HG02973 (cell line): Measurements from ENCODE around the gene DDX54.

Source experiments
- ATAC-seq: cut with Tn5 transposase; IDR thresholded peaks from one replicate; pipeline ENCODE4 v1.9.1; 2021; ENCODE audit warnings: moderate library complexity; ENCODE audit not compliant: unreplicated experiment

Gene DDX54

DNA sequence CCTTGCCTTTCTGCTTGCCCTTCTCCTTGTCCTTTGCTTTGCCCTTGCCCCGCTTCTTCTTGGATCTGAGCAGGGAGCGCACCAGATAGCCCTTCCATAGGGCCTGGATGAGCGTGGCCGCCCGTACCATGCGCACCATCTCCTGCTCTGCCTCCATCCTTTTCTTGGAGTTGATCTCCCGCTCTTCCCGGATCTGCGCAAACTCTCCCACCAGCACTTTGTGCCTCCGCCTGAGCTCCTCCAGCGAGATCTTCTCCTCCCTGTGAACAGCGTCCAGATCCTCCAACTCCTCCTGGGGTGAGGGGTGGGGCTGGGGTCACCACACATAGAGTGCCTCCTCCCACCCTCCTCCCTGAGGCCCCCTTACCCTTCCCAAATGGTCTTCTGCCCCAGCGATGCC is 10.3 kb upstream of the DDX54 start:
- no peak for ATAC-seq

- ATAC-seq: no peak
Measured at GRCh38 chr12:113194971-113195391, 9.7 kb upstream of the DDX54 start.

DNA sequence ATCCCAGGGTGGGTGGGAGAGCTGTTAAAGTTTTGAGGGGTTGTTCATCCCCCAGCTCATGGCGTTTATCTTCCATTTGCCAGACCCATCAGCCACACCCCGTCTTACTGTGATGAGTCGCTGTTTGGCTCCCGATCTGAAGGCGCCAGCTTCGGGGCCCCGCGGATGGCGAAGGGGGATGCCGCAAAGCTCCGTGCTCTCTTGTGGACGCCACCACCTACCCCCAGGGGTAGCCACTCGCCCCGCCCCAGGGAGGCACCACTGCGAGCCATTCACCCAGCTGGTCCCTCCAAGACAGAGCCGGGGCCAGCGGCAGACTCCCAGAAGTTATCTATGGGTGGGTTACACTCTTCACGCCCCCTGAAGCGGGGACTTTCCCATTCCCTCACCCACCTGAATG is 5.9 kb upstream of the DDX54 start:
- ATAC-seq: no peak

DNA sequence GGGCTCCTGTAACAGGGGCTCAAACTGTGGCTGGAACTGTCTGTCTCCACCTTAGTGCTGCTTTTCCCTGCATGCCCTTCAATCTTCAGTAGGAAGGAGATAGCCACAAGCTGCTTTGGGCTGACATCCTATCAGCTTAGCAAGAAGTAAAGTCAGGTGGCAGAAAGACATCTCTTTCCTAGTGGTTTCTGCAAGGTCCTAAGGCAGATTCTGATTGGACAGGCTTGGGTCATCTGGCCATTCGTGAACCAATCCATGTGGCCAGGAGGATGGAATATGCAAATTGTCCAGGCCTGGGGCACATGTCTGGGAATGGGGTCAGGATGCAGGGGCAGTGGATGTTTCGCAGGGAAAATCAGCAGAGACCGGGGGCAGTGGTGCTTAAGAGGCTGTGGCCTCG is 5.5 kb upstream of the DDX54 start:
- no peak for ATAC-seq

DNA sequence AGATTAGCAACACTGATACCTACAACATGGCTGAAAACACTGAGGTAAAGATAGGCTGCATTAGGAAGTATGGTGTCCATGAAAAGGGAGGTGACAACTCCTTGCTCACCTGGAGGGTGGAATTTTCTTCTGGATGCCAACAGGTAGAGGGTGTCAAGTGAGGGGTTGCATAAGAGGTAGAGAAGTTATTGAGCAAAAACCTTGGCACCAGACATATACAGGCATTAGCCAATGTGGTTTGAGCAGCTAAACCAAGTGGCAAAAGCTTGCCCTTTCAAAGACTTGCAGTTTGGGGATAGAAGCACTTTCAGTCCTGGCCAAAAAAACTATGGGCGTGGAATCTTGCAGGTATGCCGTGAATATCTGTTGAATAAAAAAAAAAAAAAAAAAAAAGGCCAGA is 4.1 kb upstream of the DDX54 start:
- ATAC-seq: no peak

GRCh38 chr12:113186666-113187325 is 1.5 kb upstream of the DDX54 start:
- no peak for ATAC-seq

DNA sequence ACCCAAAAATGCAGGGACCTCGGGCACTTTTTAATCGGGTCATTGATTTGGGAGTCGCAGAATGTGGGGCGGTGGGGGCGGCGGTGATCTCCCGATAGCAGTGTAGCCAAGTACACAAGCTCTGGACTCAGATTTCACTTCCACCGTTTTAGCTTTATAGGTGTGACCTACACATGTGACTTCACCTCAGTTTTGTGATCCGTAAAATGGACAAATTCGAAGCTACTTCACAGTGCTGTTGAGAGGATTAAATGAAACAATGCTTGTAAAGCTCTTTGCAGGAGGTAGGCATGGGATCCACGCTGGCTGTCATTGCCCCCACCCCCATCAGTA is 721 bp upstream of the DDX54 start:
- no peak for ATAC-seq

GRCh38 chr12:113184900-113185179 is 438 bp downstream of the DDX54 start:
- ATAC-seq: peak; percentile 72

- ATAC-seq: peak; percentile 50
Measured at GRCh38 chr12:113184098-113184899, 979 bp downstream of the DDX54 start.

DNA sequence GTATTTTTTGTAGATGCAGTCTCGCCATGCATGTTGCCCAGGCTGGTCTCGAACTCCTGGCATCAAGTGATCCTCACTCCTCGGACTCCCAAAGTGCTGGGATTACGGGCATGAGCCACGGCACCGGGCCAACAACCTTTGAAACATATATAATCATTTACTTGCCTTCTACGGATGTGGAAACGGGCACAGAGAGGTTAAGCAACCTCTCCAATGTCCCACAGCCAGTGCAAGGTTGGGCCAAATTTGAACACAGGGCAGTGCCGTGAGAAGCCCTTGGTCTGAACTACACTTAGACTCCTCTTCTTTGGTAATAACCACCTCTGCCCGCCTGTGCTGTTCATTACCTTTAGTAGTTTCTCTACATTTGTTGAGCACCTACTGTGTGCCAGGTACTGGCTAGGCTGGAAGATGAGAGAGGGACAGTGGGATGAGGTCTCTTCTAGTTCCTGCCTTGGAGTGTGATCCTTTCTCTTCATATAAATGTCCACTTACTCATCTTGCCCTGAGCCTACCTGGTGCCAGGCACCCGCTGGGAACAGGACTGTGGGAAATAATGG is 2.2 kb downstream of the DDX54 start:
- no peak for ATAC-seq

- no peak for ATAC-seq
Measured at GRCh38 chr12:113181975-113182374, 3.3 kb downstream of the DDX54 start.

DNA sequence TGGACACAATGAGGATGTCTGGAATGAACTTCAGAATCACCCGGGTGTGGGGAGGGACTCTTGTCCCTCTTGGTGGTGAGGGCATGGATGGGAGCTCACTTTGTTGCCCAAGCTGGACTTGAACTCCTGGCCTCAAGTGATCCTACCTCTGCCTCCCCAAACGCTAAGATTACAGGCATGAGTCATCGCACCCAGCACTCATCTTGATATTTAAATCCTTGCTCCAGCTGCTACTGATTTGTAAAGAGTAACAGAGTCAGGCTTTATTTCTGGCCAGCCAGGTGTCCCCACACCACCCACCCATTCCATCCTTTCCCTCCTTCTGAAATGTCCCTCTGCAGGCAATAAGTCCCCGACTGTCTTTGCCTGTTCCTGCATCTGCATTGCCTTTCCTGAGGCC is 4.9 kb downstream of the DDX54 start:
- no peak for ATAC-seq

DNA sequence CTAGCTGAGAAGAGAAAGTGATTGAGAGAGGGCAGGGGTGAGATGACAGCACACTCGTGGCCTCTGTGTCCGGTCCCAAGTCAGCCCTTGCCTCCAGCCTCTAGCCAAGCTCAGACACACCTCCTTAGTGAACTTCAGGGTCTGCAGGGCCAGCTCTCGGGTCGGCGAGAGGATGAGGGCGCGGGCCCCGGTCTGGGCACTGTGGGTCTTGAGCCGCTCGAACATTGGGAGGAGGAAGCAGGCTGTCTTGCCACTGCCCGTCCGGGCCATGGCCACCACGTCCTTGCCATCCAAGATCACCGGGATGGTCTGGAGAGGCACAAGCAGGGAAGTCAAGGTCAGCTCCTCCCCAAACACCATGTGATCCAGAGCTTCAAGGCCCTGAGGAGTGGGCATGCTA is 6.3 kb downstream of the DDX54 start:
- no peak for ATAC-seq

DNA sequence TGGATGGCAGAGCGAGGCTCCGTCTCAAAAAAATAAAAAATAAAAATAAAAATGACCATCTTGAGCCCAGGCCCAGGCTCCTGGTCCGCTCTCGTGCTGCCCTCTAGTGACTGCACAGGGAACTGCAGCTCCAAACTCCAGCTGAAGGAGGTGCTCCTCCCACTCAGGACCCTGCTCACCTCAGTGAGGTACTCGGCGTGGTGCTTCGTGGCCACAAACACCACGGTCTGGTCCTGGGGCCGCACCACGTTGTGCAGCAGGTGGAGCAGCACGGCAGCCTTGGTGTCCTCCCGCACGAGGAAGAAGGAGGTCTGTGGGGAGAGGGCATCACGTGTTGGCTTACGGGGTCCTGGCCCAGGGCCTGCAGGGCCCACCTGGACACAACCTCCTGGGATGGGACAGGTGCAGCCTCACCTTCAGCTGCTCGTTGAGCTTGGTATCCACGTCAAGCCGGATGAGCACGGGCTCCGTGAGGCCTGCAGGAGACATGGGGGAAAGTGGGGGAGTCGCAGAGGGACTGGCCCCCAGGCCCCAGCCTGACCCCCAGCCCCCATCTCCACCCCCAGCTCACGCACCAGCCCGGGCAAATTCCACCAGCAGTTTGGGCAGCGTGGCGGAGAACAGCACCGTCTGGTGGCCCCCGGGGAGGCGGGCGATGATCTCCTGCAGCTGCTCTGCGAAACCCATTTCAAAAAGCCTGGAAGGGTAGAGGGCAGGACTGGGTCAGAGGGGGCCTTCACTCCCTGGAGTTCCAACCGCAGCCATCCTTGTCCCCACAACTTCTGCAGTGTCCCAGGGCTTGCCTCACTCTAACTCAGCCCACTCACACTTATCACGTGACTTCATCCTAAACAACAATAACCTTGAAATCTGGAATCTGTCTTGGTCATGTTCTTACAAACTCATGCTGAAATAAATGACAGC is 10.6 kb downstream of the DDX54 start:
- ATAC-seq: peak; percentile 62

DNA sequence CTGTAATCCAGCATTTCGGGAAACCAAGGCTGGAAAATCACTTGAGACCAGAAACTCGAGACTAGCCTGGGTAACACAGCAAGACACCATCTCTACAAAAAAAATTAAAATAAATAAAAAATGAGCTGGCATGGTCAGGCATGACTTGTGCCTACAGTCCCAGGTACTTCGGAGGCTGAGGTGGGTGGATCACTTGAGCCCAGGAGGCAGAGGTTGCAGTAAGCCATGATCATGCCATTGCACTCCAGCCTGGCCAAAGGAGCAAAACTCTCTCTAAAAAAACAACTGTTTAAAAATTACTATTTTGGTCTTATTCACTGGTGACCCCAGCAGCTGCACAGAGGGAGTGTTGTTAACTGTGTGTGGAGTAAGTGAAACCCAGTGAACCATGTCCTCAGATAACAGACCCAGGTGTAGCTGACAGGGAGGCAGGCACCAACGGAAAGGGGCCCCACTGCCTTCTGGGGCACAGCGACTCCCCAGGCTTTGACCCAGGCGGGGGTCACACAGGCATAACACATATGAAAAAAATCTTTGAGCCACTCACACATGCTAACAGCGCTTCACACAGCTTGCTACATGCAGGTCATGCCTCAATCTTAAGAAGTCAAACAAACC is 12.1 kb downstream of the DDX54 start:
- ATAC-seq: peak; percentile 53

- ATAC-seq: no peak
Measured at GRCh38 chr12:113172185-113172584, 13.1 kb downstream of the DDX54 start.

DNA sequence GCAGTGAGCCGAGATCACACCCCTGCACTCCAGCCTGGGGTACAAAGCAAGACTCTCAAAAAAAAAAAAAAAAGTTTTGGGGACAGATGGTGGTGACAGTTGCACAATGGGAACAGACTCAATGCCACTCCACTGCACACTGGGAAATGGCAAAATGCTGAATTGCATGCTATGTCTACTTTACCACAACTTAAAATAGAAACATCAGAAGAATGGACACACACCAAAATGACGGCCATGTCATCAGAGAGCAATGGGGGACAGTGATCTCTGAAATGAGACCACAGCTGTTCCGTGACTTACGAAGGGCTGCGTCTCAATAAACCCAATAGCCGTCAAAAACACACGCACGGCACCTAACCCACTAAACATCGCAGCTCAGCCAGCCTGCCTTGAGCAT is 13.7 kb downstream of the DDX54 start:
- ATAC-seq: no peak

- ATAC-seq: no peak
Measured at GRCh38 chr12:113170926-113171325, 14.4 kb downstream of the DDX54 start.

DNA sequence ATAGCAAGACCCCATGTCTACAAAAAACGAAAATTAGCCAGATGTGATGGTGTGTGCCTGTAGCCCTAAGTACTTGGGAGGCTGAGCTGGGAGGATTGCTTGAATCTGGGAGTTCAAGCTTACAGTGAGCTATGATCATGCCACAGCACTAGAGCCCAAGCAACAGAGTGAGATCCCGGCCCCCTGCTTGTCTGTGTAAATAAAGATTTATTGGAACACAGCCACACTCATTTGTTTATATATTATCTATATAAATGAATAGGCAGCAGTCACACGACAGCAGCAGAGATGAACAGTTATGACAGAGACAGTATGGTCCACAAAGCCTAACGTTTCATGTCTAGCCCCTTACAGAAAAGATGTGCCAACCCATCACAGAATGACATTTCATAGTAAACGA is 14.8 kb downstream of the DDX54 start:
- ATAC-seq: no peak

- no peak for ATAC-seq
Measured at GRCh38 chr12:113169697-113170096, 15.6 kb downstream of the DDX54 start.

DNA sequence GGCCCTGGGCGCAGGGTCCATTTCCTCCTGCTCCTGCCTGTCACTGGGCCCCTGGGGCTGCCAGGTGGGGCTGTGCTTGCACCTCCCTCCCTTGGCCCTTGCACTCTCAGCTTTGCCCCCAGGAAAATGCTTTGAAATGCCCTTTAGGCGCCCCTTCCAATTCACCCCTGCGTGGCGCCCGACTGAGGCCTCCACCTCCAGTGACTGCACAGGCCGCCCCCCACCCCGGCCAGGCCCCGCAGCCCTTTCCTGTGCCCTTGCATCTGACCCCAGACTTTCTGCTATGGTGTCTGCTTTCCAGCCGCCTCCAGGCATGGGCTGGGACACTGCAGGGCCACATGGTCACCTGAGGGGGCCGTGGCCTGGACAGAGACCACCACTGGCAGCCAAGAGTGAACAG is 17.4 kb downstream of the DDX54 start:
- no peak for ATAC-seq
